Pulmonary artery endothelial cell (primary cell): ENCODE measurements around the gene NDUFAF5. TPM values are rescaled to one million over a fixed set of nuclear protein-coding genes. Genes with fewer than 3 reads are reported as not detected.

Experiments
- DNase-seq: peaks from one replicate; pipeline ENCODE4 v3.0.0-alpha.2; 2011; ENCODE audit warnings: low read depth, low spot score
- total RNA-seq: library from RNA; depleted of rRNA; stranded (reverse); fragments of >200 nt; gene quantifications from 2 replicates; pipeline ENCODE4 v1.2.3, GENCODE V29; 2014

NDUFAF5 gene
- total RNA-seq, 1 donor from 2014 or later, result 15.6 TPM

DNA sequence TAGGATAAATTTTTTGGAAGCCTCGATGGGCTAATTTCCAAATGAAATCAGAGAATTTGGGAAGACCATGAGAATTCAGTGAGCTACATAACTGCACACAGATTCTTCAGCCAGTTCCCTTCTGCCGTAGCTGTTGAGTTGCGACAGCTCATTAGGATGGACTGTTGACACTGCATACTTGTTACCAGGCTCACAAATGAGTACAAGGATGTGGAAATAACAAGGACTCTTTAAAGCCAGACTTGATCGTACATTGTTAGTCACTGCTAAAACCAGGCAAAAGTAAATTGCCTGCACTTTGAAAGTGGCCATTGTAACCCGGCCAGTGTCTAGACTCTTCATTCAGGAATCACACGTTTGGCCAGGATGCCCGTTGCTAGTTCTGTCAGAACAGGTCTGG is 37.0 kb downstream of the NDUFAF5 start:
- no peak for DNase-seq

DNA sequence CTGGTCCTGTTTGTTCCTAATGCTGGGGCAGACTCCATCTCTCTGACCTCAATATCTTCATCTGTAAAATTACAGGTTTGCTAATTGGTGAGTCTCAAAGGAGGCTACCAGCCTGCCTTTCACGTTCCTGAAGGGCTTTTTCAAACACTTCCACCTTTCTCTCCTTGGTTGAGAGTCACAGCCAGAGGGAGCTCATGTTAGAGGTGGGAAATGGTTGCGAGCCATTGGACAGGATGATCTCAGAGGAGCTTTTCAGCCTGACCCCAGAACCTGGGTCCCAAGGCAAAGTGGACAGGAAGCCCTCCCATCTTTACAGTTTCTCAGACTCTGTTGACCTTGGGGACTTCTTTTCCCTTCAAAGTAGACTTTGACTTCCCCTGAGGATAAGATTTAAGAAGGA is 37.6 kb downstream of the NDUFAF5 start:
- DNase-seq, result no peak

DNA sequence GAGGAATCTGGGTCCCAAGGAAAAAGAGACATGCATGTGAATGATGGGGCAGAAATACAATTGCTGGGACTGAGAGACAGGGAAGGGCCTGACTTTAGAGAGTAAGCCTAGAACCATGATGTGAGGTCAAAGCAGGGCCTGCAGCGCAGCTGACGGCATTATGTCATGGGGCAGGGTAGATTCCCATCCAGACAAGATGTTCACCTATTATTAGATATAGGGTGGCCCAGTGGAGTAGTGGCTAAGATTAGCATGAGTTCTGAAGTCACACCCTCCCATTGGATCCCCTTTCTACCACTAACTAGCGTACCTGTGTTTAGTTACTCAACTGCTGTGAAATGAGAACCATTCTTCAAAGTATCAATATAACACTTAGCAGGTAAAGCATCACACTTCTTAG is 39.6 kb downstream of the NDUFAF5 start:
- DNase-seq, result no peak

DNA sequence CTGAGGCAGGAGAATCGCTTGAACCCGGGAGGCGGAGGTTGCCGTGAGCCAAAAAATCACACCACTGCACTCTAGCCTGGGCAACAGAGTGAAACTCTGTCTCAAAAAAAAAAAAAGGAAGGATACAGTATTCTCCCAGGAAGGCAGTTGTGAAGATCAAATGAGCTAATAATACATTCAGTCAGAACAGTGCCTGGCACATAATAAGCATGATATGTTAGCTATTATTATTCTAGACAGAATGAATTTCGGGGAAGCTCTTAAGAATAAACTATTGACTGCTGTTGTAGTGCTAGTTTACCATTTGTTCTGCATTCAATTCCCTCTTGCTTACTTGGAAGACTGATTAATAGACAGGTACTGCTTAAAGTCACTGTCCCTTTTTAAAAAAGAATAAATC is 40.6 kb downstream of the NDUFAF5 start:
- DNase-seq, result no peak

DNA sequence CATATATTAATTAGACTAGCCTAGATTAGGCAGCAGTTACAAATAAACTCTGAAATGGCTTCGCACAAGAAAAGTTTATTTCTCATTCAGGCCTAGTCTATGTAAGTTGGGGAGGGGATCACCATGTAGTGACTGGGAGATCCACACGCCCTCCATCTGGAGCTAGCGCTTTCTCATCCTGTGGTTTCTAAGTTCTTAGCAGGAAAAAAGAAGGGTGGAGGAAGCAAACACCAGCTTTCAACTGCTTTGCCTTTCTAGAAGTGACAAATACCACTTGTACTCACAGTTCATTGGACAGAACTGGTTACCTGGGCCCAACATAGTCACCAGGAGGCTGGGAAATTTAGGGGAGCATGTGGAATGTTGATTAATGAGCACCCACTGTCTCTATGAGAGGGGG is 46.6 kb downstream of the NDUFAF5 start:
- no peak for DNase-seq

DNA sequence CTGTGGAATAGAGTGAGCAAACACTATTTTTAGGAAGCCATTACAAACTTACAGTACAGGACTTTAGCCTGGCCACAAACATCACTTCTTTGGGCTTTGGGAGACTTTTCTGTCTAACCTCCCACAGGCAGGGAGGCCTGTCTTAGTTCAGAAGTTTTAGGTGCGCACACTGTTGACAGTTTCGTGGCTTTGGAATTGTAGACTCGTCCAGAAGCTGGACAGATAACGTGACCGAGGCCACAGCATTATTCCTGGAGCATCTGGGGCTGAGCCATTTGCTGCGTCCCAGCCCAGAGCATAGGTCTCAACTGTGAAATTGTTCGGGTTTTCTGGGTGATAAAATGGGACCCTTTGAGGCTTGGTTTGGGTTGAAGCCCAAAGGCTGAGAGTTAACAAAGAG is 53.8 kb downstream of the NDUFAF5 start:
- DNase-seq, result no peak

DNA sequence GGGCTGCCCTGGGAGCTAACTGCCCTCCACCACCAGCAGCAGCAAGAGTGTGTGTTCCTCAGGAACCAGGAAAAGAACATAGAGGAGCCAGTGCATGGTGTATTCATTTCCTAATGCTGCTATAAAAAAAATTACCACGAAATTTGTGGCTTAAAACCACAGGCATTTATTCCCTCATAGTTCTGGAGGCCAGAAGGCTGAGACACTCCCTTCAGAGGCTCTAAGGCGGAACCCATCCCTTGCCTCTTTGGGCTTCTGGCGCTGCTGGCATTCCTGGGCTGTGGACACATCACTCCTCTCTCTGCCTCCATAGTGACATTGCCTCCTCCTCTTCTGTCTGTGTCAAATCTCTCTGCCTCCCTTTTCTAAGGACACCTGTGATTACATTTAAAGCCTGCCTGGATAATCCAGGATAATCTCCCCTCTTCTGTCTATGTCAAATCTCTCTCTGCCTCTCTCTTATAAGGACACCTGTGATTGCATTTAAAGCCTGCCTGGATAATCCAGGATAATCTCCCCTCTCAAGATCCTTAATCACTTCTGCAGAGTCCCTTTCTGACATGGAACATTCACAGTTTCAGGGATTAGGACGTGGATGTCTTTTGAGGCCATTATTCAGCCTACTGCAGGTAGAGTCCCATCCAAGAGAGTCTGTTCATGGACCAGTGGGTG is 54.7 kb downstream of the NDUFAF5 start:
- DNase-seq, result no peak

DNA sequence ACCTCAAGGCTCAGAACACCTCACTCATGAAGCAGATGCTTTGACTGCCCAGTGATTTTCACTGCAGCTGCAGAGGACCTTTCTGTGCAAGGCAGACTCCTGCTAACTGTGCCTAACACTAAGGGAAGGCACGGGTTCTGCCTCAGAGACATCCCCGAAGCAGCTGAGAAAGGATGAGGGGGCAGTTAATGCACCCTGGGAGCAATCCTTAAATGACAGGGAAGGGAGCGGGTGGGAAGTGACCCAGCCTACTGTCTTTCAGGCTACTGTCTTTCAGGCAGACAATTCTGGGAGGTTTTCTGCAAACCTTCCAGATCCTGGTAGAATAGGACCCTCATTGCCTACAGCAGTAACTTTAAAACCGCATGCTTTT is 55.3 kb downstream of the NDUFAF5 start:
- no peak for DNase-seq

DNA sequence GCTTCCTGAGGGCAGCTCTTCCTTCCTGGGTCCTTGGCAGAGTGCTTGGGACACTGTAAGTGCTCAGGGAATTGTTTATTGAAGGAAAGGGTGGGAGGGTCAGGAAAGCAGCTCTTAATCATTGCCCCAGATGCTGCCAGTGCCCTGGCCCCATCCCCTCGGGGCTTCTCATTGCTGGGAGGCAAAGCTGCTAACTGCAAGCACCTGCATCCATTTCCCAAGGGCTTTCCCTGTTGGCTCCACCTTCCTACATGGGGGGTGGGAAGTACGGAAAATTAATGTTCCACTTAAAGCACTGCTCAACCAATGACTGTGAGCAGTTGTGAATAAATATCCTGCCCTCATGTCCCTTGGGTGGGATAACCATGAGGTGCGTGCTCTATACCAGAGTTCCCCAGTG is 56.4 kb downstream of the NDUFAF5 start:
- DNase-seq, result no peak

DNA sequence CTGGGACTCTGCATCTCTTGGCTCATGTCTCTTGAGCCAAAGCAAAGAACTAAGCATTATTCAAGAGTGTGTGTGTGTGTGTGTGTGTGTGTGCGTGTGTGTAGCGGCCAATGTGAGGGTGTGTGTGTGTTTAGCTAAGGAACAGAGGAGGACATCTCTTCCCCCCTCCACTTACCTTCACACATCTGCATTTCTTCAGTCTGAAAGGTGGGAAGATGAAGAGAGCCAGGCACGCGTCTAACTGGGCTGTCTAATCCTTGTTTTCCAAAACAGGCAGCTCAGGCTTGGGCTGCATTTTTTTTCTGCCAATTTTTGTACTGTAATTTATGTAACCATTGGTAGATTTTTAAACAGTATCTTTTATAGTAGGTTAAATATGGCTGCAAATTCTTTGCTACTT is 59.5 kb downstream of the NDUFAF5 start:
- DNase-seq, result no peak

DNA sequence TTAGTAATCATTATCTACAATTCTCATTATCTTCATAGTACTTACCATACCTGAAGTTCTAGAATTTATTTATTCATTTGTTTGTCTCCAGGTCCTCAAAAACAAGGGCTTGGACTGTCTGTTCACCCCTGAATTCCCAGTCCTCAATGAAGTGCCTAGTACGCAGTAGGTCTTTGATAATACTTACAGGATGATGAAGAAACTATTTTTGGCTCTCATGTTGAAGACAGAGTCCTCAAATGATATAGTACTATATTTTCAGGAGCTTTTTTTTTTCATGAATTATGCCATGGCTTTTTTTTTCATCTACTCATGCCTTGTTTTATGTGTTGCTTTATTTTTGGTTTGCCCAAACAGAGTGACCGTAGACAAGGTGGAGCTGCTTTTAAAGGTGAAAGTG is 66.5 kb downstream of the NDUFAF5 start:
- no peak for DNase-seq

DNA sequence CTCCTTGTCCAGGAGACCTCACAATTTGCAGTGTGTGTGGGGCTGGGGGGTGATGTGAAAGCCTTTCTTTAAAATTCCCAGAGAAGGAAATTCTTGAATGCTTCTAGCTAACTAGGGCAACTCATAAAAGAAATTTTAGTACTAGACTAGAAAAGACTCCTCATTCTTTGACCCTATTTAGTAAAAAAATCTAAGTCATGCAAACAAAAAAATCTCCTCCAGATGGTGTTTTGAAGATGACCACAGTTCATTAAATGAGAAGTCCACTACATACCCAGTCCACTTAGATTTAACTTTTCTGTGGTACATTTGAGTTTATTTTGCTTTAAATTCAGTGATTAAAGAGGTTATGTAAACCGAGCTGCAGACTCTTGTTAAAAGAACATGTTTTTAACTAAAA is 67.5 kb downstream of the NDUFAF5 start:
- DNase-seq, result no peak

DNA sequence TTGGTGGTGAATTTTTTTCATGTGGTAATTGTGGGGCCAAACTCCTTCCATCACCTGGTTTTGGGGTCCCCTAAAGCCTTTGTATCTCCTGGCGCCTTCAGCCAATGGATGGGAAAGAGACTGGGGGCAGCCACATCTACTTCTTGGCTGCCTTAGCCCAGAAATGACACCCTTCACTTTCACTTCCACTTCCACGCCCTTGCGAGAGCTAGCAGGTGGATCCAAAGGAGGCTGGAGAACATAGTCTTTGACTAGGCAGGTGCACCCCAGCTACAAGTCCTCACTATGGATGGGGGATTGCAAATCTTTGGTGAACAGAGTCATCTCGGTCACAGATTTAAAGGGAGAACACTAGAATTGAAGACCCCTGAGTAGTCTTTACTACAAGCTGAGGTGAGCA is 70.8 kb downstream of the NDUFAF5 start:
- no peak for DNase-seq

DNA sequence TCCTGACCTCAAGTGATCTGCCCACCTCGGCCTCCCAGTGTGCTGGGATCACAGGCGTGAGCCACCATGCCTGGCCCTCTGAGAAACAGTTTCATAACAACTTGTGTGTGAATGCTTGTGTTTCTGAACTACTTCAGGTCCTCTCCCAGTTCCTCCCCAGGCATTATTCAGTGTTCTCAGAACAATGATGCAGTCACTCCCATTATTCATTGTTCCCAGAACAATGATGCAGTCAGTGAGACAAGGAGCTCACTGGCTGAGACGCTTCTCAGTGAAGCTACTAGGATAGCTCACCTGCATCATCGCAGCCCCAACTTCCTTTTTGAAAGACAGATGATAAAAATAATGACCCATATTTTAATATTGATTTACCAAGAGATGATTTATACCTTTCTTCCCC is 71.5 kb downstream of the NDUFAF5 start:
- no peak for DNase-seq

DNA sequence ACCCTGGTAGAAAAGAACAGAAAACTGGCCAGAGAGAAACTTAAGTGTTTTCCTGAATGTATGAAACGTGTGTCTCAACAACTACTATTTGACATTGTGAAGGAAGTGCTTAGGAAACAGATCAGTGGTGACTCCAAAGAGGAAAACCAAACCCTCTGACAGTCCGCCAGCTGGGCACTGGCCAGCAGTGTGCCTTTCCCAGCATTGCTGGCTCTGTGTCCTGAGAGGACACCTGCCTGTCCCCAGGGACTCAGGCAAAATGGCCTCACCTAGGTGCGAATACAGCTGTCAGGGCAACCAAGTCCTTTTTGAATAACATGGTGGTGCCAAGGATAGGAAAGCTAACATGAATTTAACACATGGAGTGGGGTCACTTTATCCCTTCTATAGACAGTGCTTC is 72.5 kb downstream of the NDUFAF5 start:
- no peak for DNase-seq

DNA sequence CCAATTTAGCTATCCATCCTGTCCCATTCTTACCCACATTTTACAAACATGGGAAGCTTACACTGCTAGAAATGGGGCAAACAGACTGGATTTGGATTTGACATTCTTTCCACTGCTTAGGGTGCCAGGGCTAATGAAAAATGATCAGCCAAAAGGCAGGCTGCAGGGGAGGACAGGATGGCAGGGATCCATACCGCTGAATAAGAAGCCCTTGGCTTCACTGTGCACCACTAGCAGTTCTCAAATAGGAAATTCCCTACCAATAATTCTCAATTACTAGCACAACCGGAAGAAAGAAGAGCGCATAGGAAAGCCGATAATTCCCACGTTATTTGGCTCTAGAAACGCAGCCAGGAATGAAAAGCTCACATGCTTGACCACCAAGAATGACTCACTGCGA is 73.1 kb downstream of the NDUFAF5 start:
- no peak for DNase-seq

DNA sequence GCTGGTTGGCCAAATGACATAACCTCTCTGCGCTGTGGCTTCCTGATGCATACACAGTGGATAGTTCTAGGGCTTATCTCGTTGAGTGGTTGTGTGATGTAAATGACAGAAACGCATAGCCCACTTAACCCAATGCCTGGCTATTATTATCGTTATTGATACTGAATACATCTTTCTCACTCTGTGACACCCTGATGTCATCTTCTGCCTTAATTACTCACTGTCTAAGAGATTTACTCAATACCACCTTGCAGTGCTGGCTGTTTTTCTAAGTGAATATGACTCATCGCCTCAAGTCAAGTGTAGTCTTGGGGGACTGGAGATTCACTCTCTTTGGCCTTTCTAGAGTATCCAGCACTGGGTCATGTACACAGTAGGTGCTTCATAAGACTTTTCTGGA is 73.6 kb downstream of the NDUFAF5 start:
- no peak for DNase-seq

DNA sequence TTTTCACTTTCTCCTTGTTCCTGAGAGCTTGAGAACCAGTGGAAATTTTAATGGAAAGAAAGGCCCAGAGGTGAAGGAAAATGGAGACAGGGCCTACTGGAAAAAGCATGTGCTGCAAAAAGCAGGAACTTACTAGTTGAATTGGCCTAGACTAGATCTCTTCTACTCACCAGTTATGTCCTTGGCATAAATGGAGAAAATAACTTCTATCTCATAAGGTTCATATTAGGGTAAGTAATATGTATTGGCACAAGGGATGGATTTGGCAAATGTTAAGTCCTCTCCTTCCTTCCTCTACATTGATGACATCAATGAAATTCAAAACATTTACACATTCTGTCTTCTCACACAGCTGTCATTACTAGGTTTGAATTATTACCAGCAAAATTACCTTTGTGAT is 74.0 kb downstream of the NDUFAF5 start:
- DNase-seq, result no peak

DNA sequence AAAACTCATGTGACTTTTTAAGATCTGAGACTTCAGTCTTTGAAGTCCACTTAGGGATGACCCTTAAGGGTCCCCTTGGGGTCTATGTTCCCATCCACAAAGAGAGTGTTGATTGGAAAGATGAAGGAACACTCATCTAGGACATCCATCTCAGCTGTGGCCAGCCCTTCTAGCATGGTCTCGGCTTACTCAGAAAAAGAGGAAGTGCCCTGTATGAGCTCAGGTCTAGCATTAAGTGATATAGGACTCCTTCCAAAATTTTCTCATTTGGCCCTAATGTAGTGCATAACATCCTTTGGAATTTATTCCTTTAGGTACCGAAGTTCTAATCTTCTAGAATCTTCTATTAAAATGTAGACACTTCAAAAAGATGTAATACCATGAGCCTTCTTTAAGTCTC is 77.4 kb downstream of the NDUFAF5 start:
- no peak for DNase-seq

DNA sequence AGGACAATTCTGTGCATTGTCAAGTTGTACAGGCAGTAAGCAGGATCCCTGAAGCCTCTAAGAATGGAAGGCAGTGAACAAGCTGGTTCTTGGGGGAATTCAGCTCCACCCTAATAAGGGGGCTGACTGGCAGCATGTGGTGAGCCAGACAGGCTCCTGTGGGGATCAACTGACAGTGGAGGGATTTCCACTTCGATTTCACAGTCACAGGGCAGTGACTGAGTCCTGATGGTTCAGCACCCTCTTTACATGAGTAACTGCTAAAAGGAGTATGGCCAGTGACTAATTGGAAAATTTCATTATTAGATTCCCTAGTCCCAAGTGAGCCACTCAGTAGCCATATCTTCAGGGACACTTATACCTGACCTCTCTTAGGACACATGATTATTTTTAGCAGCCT is 78.4 kb downstream of the NDUFAF5 start:
- DNase-seq, result no peak

DNA sequence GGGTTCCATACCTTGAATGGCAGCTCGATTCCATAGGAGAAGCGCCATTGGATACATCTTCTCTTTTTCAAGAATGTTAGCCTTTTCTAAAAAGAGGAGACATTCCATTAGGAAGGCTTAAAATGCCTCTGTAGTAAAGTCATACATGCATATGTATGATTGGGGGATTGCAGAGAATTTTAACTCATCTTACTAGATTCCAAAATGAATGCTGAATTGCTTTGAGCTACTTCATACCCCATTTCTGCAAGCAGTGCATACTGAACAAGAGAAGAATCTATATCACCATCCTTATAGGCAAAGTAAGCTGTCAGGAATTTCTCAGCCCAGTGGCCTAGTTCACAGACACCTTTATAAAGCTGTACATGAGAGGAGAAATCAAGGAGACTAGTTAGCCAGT is 80.3 kb downstream of the NDUFAF5 start:
- no peak for DNase-seq

DNA sequence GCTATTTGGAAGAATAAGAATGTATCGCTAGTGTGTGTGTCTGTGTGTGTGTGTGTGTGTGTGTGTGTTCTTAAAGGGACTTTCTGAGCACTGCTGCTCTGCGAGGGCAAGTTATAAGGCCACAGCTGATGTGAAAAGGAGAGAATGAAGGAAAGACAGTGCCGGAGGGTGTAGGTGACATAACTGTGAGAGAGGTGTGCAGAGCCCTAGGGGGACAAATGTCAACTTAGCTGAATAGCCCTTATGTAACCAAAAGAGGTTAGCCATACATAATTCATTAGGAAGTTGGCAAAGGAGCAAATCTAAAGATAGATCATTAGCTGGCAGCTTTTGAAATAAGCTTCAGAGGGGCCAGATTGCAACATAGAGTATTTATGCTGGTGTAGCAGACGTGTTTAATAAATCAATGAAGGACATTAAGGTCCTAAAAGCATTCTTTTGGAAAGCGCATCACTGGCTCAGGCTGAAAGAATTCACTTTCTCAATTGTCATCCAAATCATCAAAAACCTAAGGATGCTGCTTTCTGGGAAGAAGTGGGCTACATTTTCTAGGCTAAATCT is 81.0 kb downstream of the NDUFAF5 start:
- DNase-seq, result no peak

DNA sequence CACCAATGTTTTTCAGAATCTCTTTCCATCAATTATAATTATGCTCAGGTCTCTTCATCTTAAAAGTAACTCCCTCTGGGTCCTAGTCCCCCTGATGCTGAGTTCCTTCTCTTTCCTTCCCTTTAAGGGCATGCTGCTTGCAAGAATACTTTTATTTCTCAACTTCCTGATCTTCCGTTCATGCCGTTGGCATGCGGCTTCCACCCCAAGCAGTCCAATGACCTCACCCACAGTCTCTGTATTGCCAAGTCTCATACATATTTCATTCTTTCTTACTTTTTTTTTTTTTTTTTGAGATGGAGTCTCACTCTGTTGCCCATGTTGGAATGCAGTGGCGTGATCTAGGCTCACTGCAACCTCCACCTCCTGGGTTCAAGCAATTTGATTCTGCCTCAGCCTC is 83.5 kb downstream of the NDUFAF5 start:
- no peak for DNase-seq

DNA sequence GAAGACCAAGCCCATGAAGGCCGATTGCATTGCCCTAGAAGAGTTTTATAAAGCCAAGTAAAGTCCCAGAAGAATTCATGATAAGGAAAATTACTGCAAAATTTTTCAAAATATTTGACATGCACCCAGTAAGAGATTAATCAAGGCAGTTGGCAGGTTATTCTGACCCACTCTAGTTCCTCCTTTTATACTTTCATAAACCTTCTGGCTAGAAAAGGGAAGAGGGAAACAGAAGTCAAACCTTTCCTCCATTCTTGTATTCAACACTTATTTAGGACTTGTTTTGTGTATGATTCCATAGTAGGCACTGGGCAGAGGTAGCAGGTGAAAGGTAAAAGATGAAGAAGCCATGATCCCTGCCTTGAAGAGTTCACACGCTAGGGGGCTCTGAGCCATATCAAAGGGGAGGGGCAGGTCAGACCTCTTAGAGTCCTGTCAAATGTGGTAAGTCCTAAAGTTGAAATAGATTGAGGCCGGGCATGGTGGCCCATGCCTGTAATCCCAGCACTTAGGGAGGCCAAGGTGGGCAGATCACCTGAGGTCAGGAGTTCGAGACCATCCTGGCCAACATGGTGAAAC is 85.4 kb downstream of the NDUFAF5 start:
- DNase-seq, result no peak
